Activated CD4-positive, CD25-positive, alpha-beta regulatory T cell treated with anti-CD3 and anti-CD28 coated beads, Interleukin-2, amount 50 U/mL, for 24 hours (primary cell): ENCODE data around the gene RPGRIP1.
"Not testable (repeated sequence)": the region's sequence is repeated elsewhere in the genome, so short reads cannot be mapped to it uniquely, and the experiment has no call there.

ENCODE experiments used
- ATAC-seq, 2 donors: fragments of 150-1000 bp; cut with Tn5 transposase; one replicate each; pipeline ENCODE4 v1.10.0; 2021; ENCODE audit warnings: mild to moderate bottlenecking in 1 of 2, moderate library complexity in 1 of 2

Gene RPGRIP1

GRCh38 chr14:21302013-21302835 is 22.3 kb downstream of the RPGRIP1 start:
- no peak for ATAC-seq

- ATAC-seq, result not testable (repeated sequence)
These were observed 22.9 kb downstream of the RPGRIP1 start for GRCh38 chr14:21302836-21303140.

- no peak for ATAC-seq
These were observed 27.8 kb downstream of the RPGRIP1 start for GRCh38 chr14:21307637-21308036.

GRCh38 chr14:21308132-21308478 is 28.2 kb downstream of the RPGRIP1 start:
- peak in 1 of 2 donors; percentile 6 for ATAC-seq

- ATAC-seq, result peak; percentile 87 to 89
These were observed 28.8 kb downstream of the RPGRIP1 start for GRCh38 chr14:21308479-21309237.

GRCh38 chr14:21309238-21309636 is 29.4 kb downstream of the RPGRIP1 start:
- no peak for ATAC-seq

- ATAC-seq, result no peak
These were observed 30.1 kb downstream of the RPGRIP1 start for GRCh38 chr14:21309956-21310355.

GRCh38 chr14:21311614-21312013 is 31.7 kb downstream of the RPGRIP1 start:
- ATAC-seq, result no peak

- no peak for ATAC-seq
These were observed 33.6 kb downstream of the RPGRIP1 start for GRCh38 chr14:21313512-21313911.

- ATAC-seq, result no peak
These were observed 37.5 kb downstream of the RPGRIP1 start for GRCh38 chr14:21317398-21317797.

- no peak for ATAC-seq
These were observed 41.0 kb downstream of the RPGRIP1 start for GRCh38 chr14:21320913-21321312.

- ATAC-seq, result no peak
These were observed 42.8 kb downstream of the RPGRIP1 start for GRCh38 chr14:21322716-21323115.

- no peak for ATAC-seq
These were observed 47.1 kb downstream of the RPGRIP1 start for GRCh38 chr14:21326972-21327371.
